Central memory CD8-positive, alpha-beta T cell (primary cell): ENCODE measurements around the gene LMBRD2.
A peak's percentile ranks its signal among the peaks of the same experiment; 100 is the strongest.

Experiments used
- ATAC-seq: fragments of 150-1000 bp; cut with Tn5 transposase; replicated peaks from 2 replicates; pipeline ENCODE4 v1.10.0; 2022; ENCODE audit warnings: mild to moderate bottlenecking, moderate FRiP score, moderate number of reproducible peaks; ENCODE audit not compliant: poor library complexity, severe bottlenecking; ENCODE audit errors: extremely low read depth
- DNase-seq, 2 donors: peaks; one replicate each; pipeline ENCODE4 v3.0.0; 2021; ENCODE audit warnings: low spot score in 2 of 2
- H3K27ac Mint-ChIP-seq: one replicate; pipeline ENCODE4 v1.8.0; 2022; ENCODE audit warnings: low read depth, mild to moderate bottlenecking, moderate library complexity, mixed read lengths
- H3K27me3 Mint-ChIP-seq: one replicate; pipeline ENCODE4 v1.8.0; 2022; ENCODE audit warnings: mixed read lengths
- H3K36me3 Mint-ChIP-seq: one replicate; pipeline ENCODE4 v1.8.0; 2022; ENCODE audit warnings: mild to moderate bottlenecking, moderate library complexity, mixed read lengths; ENCODE audit not compliant: insufficient read depth
- H3K4me1 Mint-ChIP-seq: one replicate; pipeline ENCODE4 v1.8.0; 2022; ENCODE audit warnings: mixed read lengths
- H3K4me3 Mint-ChIP-seq: one replicate; pipeline ENCODE4 v1.8.0; 2022; ENCODE audit warnings: mild to moderate bottlenecking, moderate library complexity, mixed read lengths
- H3K9me3 Mint-ChIP-seq: one replicate; pipeline ENCODE4 v1.8.0; 2022; ENCODE audit warnings: mixed read lengths

Gene LMBRD2

GRCh38 chr5:36177154-36177553, 25.5 kb upstream of the LMBRD2 start:
- Mint-ChIP-seq H3K27me3 (no peaks in the 10 kb centered on the region), H3K4me1 (no peaks in the 10 kb centered on the region), H3K36me3 (peaks cover 35% of the 10 kb centered on the region), H3K9me3 (no peaks in the 10 kb centered on the region), H3K27ac (peak overlapping the region; percentile 12), H3K4me3 (no peak overlapping the region)
- DNase-seq = no peak
- no peak for ATAC-seq

GRCh38 chr5:36175043-36175442, 23.4 kb upstream of the LMBRD2 start:
- H3K9me3 Mint-ChIP-seq = no peaks in the 10 kb centered on the region
- H3K4me1 Mint-ChIP-seq = no peaks in the 10 kb centered on the region
- H3K36me3 Mint-ChIP-seq = peaks cover 34% of the 10 kb centered on the region
- ATAC-seq (no peak), DNase-seq (no peak)
- no peak overlapping the region for H3K4me3 Mint-ChIP-seq
- no peak overlapping the region for H3K27ac Mint-ChIP-seq
- H3K27me3 Mint-ChIP-seq = no peaks in the 10 kb centered on the region

- DNase-seq (no peak), ATAC-seq (no peak)
- Mint-ChIP-seq H3K4me1 (peaks cover under 1% of the 10 kb centered on the region), H3K36me3 (peaks cover 29% of the 10 kb centered on the region), H3K9me3 (no peaks in the 10 kb centered on the region), H3K27me3 (no peaks in the 10 kb centered on the region), H3K4me3 (no peak overlapping the region), H3K27ac (no peak overlapping the region)
These were observed 22.4 kb upstream of the LMBRD2 start for GRCh38 chr5:36174119-36174518.

GRCh38 chr5:36173426-36173825, 21.7 kb upstream of the LMBRD2 start:
- Mint-ChIP-seq H3K9me3 (no peaks in the 10 kb centered on the region), H3K4me3 (no peak overlapping the region), H3K36me3 (peaks cover 32% of the 10 kb centered on the region), H3K27ac (no peak overlapping the region), H3K27me3 (no peaks in the 10 kb centered on the region), H3K4me1 (peaks cover 5% of the 10 kb centered on the region)
- ATAC-seq (no peak), DNase-seq (no peak)

GRCh38 chr5:36172599-36172998, 20.9 kb upstream of the LMBRD2 start:
- no peak for DNase-seq
- Mint-ChIP-seq H3K4me1 (peaks cover 13% of the 10 kb centered on the region), H3K9me3 (no peaks in the 10 kb centered on the region), H3K27ac (no peak overlapping the region), H3K36me3 (peaks cover 40% of the 10 kb centered on the region), H3K4me3 (no peak overlapping the region), H3K27me3 (no peaks in the 10 kb centered on the region)
- no peak for ATAC-seq

- H3K4me1 Mint-ChIP-seq = peaks cover 13% of the 10 kb centered on the region
- DNase-seq = no peak
- H3K27me3 Mint-ChIP-seq = no peaks in the 10 kb centered on the region
- no peak for ATAC-seq
- peaks cover 50% of the 10 kb centered on the region for H3K36me3 Mint-ChIP-seq
- no peak overlapping the region for H3K27ac Mint-ChIP-seq
- no peaks in the 10 kb centered on the region for H3K9me3 Mint-ChIP-seq
- no peak overlapping the region for H3K4me3 Mint-ChIP-seq
These were observed 19.2 kb upstream of the LMBRD2 start for GRCh38 chr5:36170832-36171424.

GRCh38 chr5:36168737-36169136, 17.1 kb upstream of the LMBRD2 start:
- Mint-ChIP-seq H3K4me1 (peaks cover 17% of the 10 kb centered on the region), H3K9me3 (no peaks in the 10 kb centered on the region), H3K27me3 (no peaks in the 10 kb centered on the region), H3K27ac (peak overlapping the region; percentile 50), H3K36me3 (peaks cover 51% of the 10 kb centered on the region), H3K4me3 (no peak overlapping the region)
- peak; percentile 52 for ATAC-seq
- no peak for DNase-seq

- peaks cover 43% of the 10 kb centered on the region for H3K36me3 Mint-ChIP-seq
- ATAC-seq (no peak), DNase-seq (no peak)
- no peak overlapping the region for H3K4me3 Mint-ChIP-seq
- H3K4me1 Mint-ChIP-seq = peaks cover 46% of the 10 kb centered on the region
- no peak overlapping the region for H3K27ac Mint-ChIP-seq
- no peaks in the 10 kb centered on the region for H3K27me3 Mint-ChIP-seq
- no peaks in the 10 kb centered on the region for H3K9me3 Mint-ChIP-seq
These were observed 12.8 kb upstream of the LMBRD2 start for GRCh38 chr5:36164461-36164860.

GRCh38 chr5:36162810-36163486, 11.3 kb upstream of the LMBRD2 start:
- Mint-ChIP-seq H3K27me3 (no peaks in the 10 kb centered on the region), H3K9me3 (no peaks in the 10 kb centered on the region), H3K36me3 (peaks cover 41% of the 10 kb centered on the region), H3K27ac (no peak overlapping the region), H3K4me1 (peaks cover 47% of the 10 kb centered on the region), H3K4me3 (no peak overlapping the region)
- ATAC-seq = no peak
- DNase-seq = no peak

- peaks cover 35% of the 10 kb centered on the region for H3K36me3 Mint-ChIP-seq
These were observed 9.7 kb upstream of the LMBRD2 start for GRCh38 chr5:36161361-36161760.

GRCh38 chr5:36160617-36161016, 8.9 kb upstream of the LMBRD2 start:
- Mint-ChIP-seq H3K36me3 (peaks cover 35% of the 10 kb centered on the region), H3K4me3 (no peak overlapping the region), H3K4me1 (peaks cover 62% of the 10 kb centered on the region), H3K27ac (no peak overlapping the region), H3K9me3 (no peaks in the 10 kb centered on the region), H3K27me3 (no peaks in the 10 kb centered on the region)
- no peak for DNase-seq
- ATAC-seq = no peak

More at GRCh38 chr5:36161361-36161760, 9.7 kb upstream of the LMBRD2 start:
- no peaks in the 10 kb centered on the region for H3K27me3 Mint-ChIP-seq
- DNase-seq (no peak), ATAC-seq (no peak)
- H3K4me3 Mint-ChIP-seq = no peak overlapping the region
- peaks cover 55% of the 10 kb centered on the region for H3K4me1 Mint-ChIP-seq
- no peaks in the 10 kb centered on the region for H3K9me3 Mint-ChIP-seq
- no peak overlapping the region for H3K27ac Mint-ChIP-seq

- H3K4me3 Mint-ChIP-seq = no peak overlapping the region
- no peak overlapping the region for H3K27ac Mint-ChIP-seq
- H3K36me3 Mint-ChIP-seq = peaks cover 31% of the 10 kb centered on the region
- peaks cover 66% of the 10 kb centered on the region for H3K4me1 Mint-ChIP-seq
- H3K27me3 Mint-ChIP-seq = no peaks in the 10 kb centered on the region
- DNase-seq (no peak), ATAC-seq (no peak)
- no peaks in the 10 kb centered on the region for H3K9me3 Mint-ChIP-seq
These were observed 6.5 kb upstream of the LMBRD2 start for GRCh38 chr5:36158144-36158543.

- H3K27me3 Mint-ChIP-seq = no peaks in the 10 kb centered on the region
- no peaks in the 10 kb centered on the region for H3K9me3 Mint-ChIP-seq
- DNase-seq (no peak), ATAC-seq (no peak)
- peaks cover 27% of the 10 kb centered on the region for H3K36me3 Mint-ChIP-seq
- no peak overlapping the region for H3K27ac Mint-ChIP-seq
- H3K4me1 Mint-ChIP-seq = peaks cover 63% of the 10 kb centered on the region
- H3K4me3 Mint-ChIP-seq = no peak overlapping the region
These were observed 4.9 kb upstream of the LMBRD2 start for GRCh38 chr5:36156619-36157018.
